ENCODE data around the gene CYP2A7. TPM values are rescaled to one million over a fixed set of nuclear protein-coding genes. Genes with fewer than 3 reads are reported as not detected.
A peak's percentile ranks its signal among the peaks of the same experiment; 100 is the strongest.
"Not testable (repeated sequence)": the region's sequence is repeated elsewhere in the genome, so short reads cannot be mapped to it uniquely, and the experiment has no call there.

CYP2A7 gene
- polyA plus RNA-seq, 3 donors from 2014 or later, result not detected

- Mint-ChIP-seq H3K4me3 (peak overlapping the region; percentile 67 to 89 (median 78)), H3K27ac (peak overlapping the region in 4 of 6 donors; percentile 69 to 90 (median 84)), H3K27me3 (ENCODE audit: low read depth in 3 of 3) (peaks cover 4 to 28% (median 4%) of the 10 kb centered on the region in 3 donors), H3K4me1 (peaks cover 9 to 16% of the 10 kb centered on the region in 2 donors), H3K36me3 (peaks cover 0 to 6% (median 0%) of the 10 kb centered on the region in 3 donors), H3K9me3 (peaks cover 2 to 5% (median 4%) of the 10 kb centered on the region in 6 donors)
- peak in 2 of 3 donors; percentile 45 for DNase-seq
These were observed 26.9 kb upstream of the CYP2A7 start for GRCh38 chr19:40908976-40909375.

GRCh38 chr19:40907968-40908735 lies 26.1 kb upstream of the CYP2A7 start:
- peak; percentile 45 to 67 (median 57) for DNase-seq
- Mint-ChIP-seq H3K36me3 (peaks cover 0 to 6% (median 0%) of the 10 kb centered on the region in 3 donors), H3K4me3 (peak overlapping the region; percentile 67 to 89 (median 78)), H3K4me1 (peaks cover 9 to 16% of the 10 kb centered on the region in 2 donors), H3K9me3 (no peaks in the 10 kb centered on the region), H3K27me3 (ENCODE audit: low read depth in 3 of 3) (peaks cover 4 to 27% (median 4%) of the 10 kb centered on the region in 3 donors), H3K27ac (peak overlapping the region in 5 of 6 donors; percentile 40 to 90 (median 82))

- no peak overlapping the region for H3K4me3 Mint-ChIP-seq
- no peaks in the 10 kb centered on the region for H3K36me3 Mint-ChIP-seq
- DNase-seq, result no peak
- no peaks in the 10 kb centered on the region for H3K9me3 Mint-ChIP-seq
- no peak overlapping the region for H3K27ac Mint-ChIP-seq
- peaks cover 9 to 16% of the 10 kb centered on the region in 2 donors for H3K4me1 Mint-ChIP-seq
- H3K27me3 Mint-ChIP-seq (ENCODE audit: low read depth in 3 of 3), result peaks cover 4 to 27% (median 6%) of the 10 kb centered on the region in 3 donors
These were observed 24.5 kb upstream of the CYP2A7 start for GRCh38 chr19:40906512-40906911.

- not testable (repeated sequence) for H3K4me3 Mint-ChIP-seq, H3K27ac Mint-ChIP-seq
These were observed 22.7 kb upstream of the CYP2A7 start for GRCh38 chr19:40904673-40905156.

GRCh38 chr19:40901975-40902750 lies 20.1 kb upstream of the CYP2A7 start:
- not testable (repeated sequence) for H3K4me3 Mint-ChIP-seq, H3K9me3 Mint-ChIP-seq, H3K36me3 Mint-ChIP-seq, DNase-seq
- peaks cover 2 to 19% (median 6%) of the 10 kb centered on the region in 3 donors for H3K27me3 Mint-ChIP-seq (ENCODE audit: low read depth in 3 of 3)
- peak overlapping the region in 1 of 6 donors; percentile 29 for H3K27ac Mint-ChIP-seq
- peaks cover 14 to 17% of the 10 kb centered on the region in 2 donors for H3K4me1 Mint-ChIP-seq

More at GRCh38 chr19:40904673-40905156, 22.7 kb upstream of the CYP2A7 start:
- H3K9me3 Mint-ChIP-seq, DNase-seq, H3K36me3 Mint-ChIP-seq: not testable (repeated sequence)
- H3K27me3 Mint-ChIP-seq (ENCODE audit: low read depth in 3 of 3), result peaks cover 4 to 29% (median 6%) of the 10 kb centered on the region in 3 donors
- peaks cover 23 to 27% of the 10 kb centered on the region in 2 donors for H3K4me1 Mint-ChIP-seq

GRCh38 chr19:40900521-40900920 lies 18.5 kb upstream of the CYP2A7 start:
- not testable (repeated sequence) for H3K9me3 Mint-ChIP-seq, DNase-seq, H3K36me3 Mint-ChIP-seq
- Mint-ChIP-seq H3K4me1 (peaks cover 14 to 17% of the 10 kb centered on the region in 2 donors), H3K27me3 (ENCODE audit: low read depth in 3 of 3) (peaks cover 0 to 11% (median 6%) of the 10 kb centered on the region in 3 donors), H3K27ac (peak overlapping the region in 1 of 6 donors; percentile 51), H3K4me3 (peak overlapping the region in 3 of 5 donors; percentile 2 to 76 (median 18))

- not testable (repeated sequence) for H3K36me3 Mint-ChIP-seq; H3K9me3 Mint-ChIP-seq; H3K27me3 Mint-ChIP-seq (ENCODE audit: low read depth in 3 of 3)
- peak; percentile 23 to 37 (median 26) for DNase-seq
- Mint-ChIP-seq H3K27ac (peak overlapping the region in 2 of 6 donors; percentile 51 to 52), H3K4me3 (peak overlapping the region in 4 of 5 donors; percentile 19 to 76 (median 34)), H3K4me1 (peaks cover 14 to 17% of the 10 kb centered on the region in 2 donors)
These were observed 17.9 kb upstream of the CYP2A7 start for GRCh38 chr19:40899964-40900363.

- Mint-ChIP-seq H3K27me3 (ENCODE audit: low read depth in 3 of 3) (peaks cover 4 to 16% (median 4%) of the 10 kb centered on the region in 3 donors), H3K4me1 (peaks cover 14 to 17% of the 10 kb centered on the region in 2 donors)
- DNase-seq, H3K36me3 Mint-ChIP-seq, H3K4me3 Mint-ChIP-seq, H3K9me3 Mint-ChIP-seq, H3K27ac Mint-ChIP-seq: not testable (repeated sequence)
These were observed 15.1 kb upstream of the CYP2A7 start for GRCh38 chr19:40896843-40897789.

GRCh38 chr19:40896418-40896796 lies 14.4 kb upstream of the CYP2A7 start:
- no peak overlapping the region for H3K4me3 Mint-ChIP-seq
- H3K36me3 Mint-ChIP-seq, result peaks cover 0 to 3% (median 0%) of the 10 kb centered on the region in 3 donors

GRCh38 chr19:40893112-40893511 lies 11.1 kb upstream of the CYP2A7 start:
- Mint-ChIP-seq H3K4me3 (no peak overlapping the region), H3K27me3 (ENCODE audit: low read depth in 3 of 3) (peaks cover 4 to 19% (median 7%) of the 10 kb centered on the region in 3 donors), H3K27ac (peak overlapping the region in 1 of 6 donors; percentile 7), H3K36me3 (peaks cover 0 to 4% (median 0%) of the 10 kb centered on the region in 3 donors), H3K4me1 (no peaks in the 10 kb centered on the region), H3K9me3 (no peaks in the 10 kb centered on the region)
- DNase-seq, result no peak

More at GRCh38 chr19:40896418-40896796, 14.4 kb upstream of the CYP2A7 start:
- no peak for DNase-seq
- Mint-ChIP-seq H3K9me3 (no peaks in the 10 kb centered on the region), H3K27me3 (ENCODE audit: low read depth in 3 of 3) (peaks cover 4 to 16% (median 4%) of the 10 kb centered on the region in 3 donors), H3K4me1 (peaks cover 14 to 17% of the 10 kb centered on the region in 2 donors), H3K27ac (no peak overlapping the region)

- H3K4me1 Mint-ChIP-seq, result no peaks in the 10 kb centered on the region
- DNase-seq, result no peak
- H3K4me3 Mint-ChIP-seq, result no peak overlapping the region
- H3K27ac Mint-ChIP-seq, result no peak overlapping the region
- no peaks in the 10 kb centered on the region for H3K9me3 Mint-ChIP-seq
- peaks cover 0 to 4% (median 0%) of the 10 kb centered on the region in 3 donors for H3K36me3 Mint-ChIP-seq
- peaks cover 6 to 16% (median 7%) of the 10 kb centered on the region in 3 donors for H3K27me3 Mint-ChIP-seq (ENCODE audit: low read depth in 3 of 3)
These were observed 7.3 kb upstream of the CYP2A7 start for GRCh38 chr19:40889366-40889765.

- no peak for DNase-seq
- Mint-ChIP-seq H3K27me3 (ENCODE audit: low read depth in 3 of 3) (peaks cover 6 to 13% (median 6%) of the 10 kb centered on the region in 3 donors), H3K4me3 (no peak overlapping the region), H3K27ac (no peak overlapping the region), H3K4me1 (no peaks in the 10 kb centered on the region), H3K9me3 (no peaks in the 10 kb centered on the region), H3K36me3 (peaks cover 0 to 4% (median 0%) of the 10 kb centered on the region in 3 donors)
These were observed 6.2 kb upstream of the CYP2A7 start for GRCh38 chr19:40888191-40888590.
